Measurements from ENCODE around the gene FLII. TPM values are rescaled to one million over a fixed set of nuclear protein-coding genes. Genes with fewer than 3 reads are reported as not detected.

FLII gene
- total RNA-seq, 1 donor from 2014 or later = 716 TPM

- Histone ChIP-seq H3K4me3 (no peak overlapping the region), H3K4me1 (peaks cover 5 to 15% of the 10 kb centered on the region in 2 donors), H3K9me3 (no peaks in the 10 kb centered on the region), H3K27ac (no peak overlapping the region), H3K36me3 (peaks cover 50 to 70% of the 10 kb centered on the region in 2 donors), H3K27me3 (no peaks in the 10 kb centered on the region)
- TF ChIP-seq CTCF (IDR thresholded peaks at IDR 0.05) = no peak
- intact Hi-C loops (cut with DNase I) = no loop called here
- DNase-seq (ENCODE audit: low spot score in 2 of 2) = no peak
Measured at GRCh38 chr17:18197535-18198194, 60.9 kb downstream of the FLII start.

GRCh38 chr17:18195246-18195645 is 63.3 kb downstream of the FLII start:
- no peaks in the 10 kb centered on the region for H3K27me3 ChIP-seq
- no peak overlapping the region for H3K27ac ChIP-seq
- TF ChIP-seq CTCF (IDR thresholded peaks at IDR 0.05) = no peak
- no peak for DNase-seq (ENCODE audit: low spot score in 2 of 2)
- peaks cover 16 to 24% of the 10 kb centered on the region in 2 donors for H3K4me1 ChIP-seq
- H3K4me3 ChIP-seq = no peak overlapping the region
- peaks cover 40 to 52% of the 10 kb centered on the region in 2 donors for H3K36me3 ChIP-seq
- intact Hi-C loops (cut with DNase I) = no loop called here
- H3K9me3 ChIP-seq = no peaks in the 10 kb centered on the region

Other genes with a start within 250 kb of the FLII start
- 2.6 TPM for gene ATPAF2, start 219.6 kb downstream of the FLII start, total RNA-seq
- 8.3 TPM for gene GID4, start 219.3 kb downstream of the FLII start, total RNA-seq
- 118 TPM for gene DRG2, start 170.8 kb downstream of the FLII start, total RNA-seq
- gene MYO15A, start 150.0 kb downstream of the FLII start, total RNA-seq = 2.0 TPM
- 73.4 TPM for gene ALKBH5, start 74.9 kb downstream of the FLII start, total RNA-seq
- gene LLGL1, start 33.1 kb downstream of the FLII start, total RNA-seq = 25.3 TPM
- gene MIEF2, start 1.9 kb upstream of the FLII start, total RNA-seq = 18.5 TPM
- 52.8 TPM for gene TOP3A, start 56.3 kb upstream of the FLII start, total RNA-seq
- 10.3 TPM for gene SMCR8, start 56.6 kb upstream of the FLII start, total RNA-seq
- 16.7 TPM for gene SHMT1, start 104.8 kb upstream of the FLII start, total RNA-seq
- gene EVPLL, start 119.0 kb upstream of the FLII start, total RNA-seq = not detected
- not detected for gene LGALS9C, start 218.1 kb upstream of the FLII start, total RNA-seq

All from ascending aorta (tissue), 2 donors.